Measurements from ENCODE around the gene STAT5A.

DNA sequence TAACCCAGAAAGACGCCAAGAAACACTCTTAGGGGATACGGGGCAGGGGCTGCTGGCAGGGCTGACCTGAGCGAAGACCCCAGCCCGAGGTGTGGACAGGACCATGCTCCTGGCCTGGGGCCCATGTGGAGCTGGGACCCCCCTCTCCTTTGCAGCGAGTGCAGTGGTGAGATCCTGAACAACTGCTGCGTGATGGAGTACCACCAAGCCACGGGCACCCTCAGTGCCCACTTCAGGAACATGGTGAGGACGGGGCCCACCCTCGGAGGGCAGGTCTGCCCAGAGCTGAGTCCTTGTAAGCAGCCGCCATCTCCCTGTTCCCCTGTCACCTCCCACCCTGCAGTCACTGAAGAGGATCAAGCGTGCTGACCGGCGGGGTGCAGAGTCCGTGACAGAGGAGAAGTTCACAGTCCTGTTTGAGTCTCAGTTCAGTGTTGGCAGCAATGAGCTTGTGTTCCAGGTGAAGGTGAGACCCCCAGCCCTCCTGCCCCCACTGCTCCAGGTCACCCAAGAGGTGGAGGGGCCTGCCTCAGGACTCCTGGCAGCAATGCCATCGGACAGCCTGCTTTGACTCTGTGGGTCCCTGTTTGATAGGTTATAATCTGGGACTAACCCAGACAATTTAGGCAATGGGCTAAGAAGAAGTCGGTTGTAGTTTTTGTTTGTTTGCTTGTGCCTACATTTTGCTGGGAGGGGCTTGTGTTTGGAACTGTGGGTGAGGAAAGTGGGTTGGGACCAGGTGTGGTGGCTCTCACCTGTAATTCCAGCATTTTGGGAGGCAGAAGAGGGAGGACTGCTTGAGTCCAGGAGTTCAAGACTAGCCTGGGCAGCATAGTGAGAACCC is 16.1 kb downstream of the STAT5A start:
- no peak for TF ChIP-seq POLR2A (IDR thresholded peaks at IDR 0.05; ENCODE audit: low read depth)
- TF ChIP-seq, protein P1, sequence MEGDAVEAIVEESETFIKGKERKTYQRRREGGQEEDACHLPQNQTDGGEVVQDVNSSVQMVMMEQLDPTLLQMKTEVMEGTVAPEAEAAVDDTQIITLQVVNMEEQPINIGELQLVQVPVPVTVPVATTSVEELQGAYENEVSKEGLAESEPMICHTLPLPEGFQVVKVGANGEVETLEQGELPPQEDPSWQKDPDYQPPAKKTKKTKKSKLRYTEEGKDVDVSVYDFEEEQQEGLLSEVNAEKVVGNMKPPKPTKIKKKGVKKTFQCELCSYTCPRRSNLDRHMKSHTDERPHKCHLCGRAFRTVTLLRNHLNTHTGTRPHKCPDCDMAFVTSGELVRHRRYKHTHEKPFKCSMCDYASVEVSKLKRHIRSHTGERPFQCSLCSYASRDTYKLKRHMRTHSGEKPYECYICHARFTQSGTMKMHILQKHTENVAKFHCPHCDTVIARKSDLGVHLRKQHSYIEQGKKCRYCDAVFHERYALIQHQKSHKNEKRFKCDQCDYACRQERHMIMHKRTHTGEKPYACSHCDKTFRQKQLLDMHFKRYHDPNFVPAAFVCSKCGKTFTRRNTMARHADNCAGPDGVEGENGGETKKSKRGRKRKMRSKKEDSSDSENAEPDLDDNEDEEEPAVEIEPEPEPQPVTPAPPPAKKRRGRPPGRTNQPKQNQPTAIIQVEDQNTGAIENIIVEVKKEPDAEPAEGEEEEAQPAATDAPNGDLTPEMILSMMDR (IDR thresholded peaks at IDR 0.05): no peak
- no peak for TF ChIP-seq POLR2AphosphoS5 (IDR thresholded peaks at IDR 0.05)

All from esophagus muscularis mucosa (tissue), 3 donors.